ENCODE data around the gene FCAR. TPM values are rescaled to one million over a fixed set of nuclear protein-coding genes. Genes with fewer than 3 reads are reported as not detected.
"Not testable (repeated sequence)": the region's sequence is repeated elsewhere in the genome, so short reads cannot be mapped to it uniquely, and the experiment has no call there.

The FCAR gene
- 1 to 10 TPM in 1 of 2 donors, under 1 TPM in 1; 0.59 to 1.5 TPM for total RNA-seq

DNA sequence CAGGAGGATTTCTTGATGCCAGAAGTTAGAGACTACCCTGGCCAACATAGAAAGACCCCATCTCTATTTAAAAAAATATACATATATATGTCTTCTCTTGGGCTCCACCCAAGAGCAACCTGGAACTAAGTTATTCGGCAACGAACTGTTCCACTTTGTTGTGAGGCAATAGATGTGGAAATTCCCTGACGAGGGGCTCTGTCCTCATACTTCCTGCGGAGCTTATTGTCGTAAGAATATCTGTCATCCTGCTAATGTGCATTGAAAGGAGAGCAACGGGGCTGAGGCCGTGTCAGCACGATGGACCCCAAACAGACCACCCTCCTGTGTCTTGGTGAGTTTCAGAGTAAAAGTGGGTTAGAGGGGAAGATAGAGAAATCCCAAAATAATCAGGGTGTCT is at the start of gene FCAR:
TSS of gene FCAR (plus strand) at position 246 of the 400 bp plus-strand sequence. CDS start at position 301, 55 bp downstream.
- TF ChIP-seq, protein P1, sequence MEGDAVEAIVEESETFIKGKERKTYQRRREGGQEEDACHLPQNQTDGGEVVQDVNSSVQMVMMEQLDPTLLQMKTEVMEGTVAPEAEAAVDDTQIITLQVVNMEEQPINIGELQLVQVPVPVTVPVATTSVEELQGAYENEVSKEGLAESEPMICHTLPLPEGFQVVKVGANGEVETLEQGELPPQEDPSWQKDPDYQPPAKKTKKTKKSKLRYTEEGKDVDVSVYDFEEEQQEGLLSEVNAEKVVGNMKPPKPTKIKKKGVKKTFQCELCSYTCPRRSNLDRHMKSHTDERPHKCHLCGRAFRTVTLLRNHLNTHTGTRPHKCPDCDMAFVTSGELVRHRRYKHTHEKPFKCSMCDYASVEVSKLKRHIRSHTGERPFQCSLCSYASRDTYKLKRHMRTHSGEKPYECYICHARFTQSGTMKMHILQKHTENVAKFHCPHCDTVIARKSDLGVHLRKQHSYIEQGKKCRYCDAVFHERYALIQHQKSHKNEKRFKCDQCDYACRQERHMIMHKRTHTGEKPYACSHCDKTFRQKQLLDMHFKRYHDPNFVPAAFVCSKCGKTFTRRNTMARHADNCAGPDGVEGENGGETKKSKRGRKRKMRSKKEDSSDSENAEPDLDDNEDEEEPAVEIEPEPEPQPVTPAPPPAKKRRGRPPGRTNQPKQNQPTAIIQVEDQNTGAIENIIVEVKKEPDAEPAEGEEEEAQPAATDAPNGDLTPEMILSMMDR (IDR thresholded peaks at IDR 0.05), result no peak

DNA sequence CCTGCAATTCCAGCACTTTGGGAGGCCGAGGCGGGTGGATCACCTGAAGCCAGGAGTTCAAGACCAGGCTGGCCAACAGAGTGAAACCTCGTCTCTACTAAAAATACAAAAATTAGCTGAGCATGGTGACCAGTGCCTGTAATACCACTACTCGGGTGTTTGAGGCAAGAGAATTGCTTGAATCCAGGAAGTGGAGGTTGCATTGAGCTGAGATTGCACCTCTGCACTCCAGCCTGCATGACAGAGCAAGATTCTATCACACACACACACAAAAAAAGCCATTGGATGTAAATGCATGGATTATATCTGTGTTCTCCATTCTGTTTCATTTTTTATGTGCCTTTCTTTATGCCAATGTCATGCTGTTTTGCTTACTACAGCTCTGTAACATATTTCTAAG is 49.6 kb upstream of the FCAR start:
- not testable (repeated sequence) for H3K9me3 ChIP-seq; H3K27me3 ChIP-seq; H3K4me1 ChIP-seq; DNase-seq (ENCODE audit: low spot score); H3K4me3 ChIP-seq; H3K27ac ChIP-seq; H3K36me3 ChIP-seq

More for the DNA sequence above, at the start of gene FCAR:
- Histone ChIP-seq H3K27ac (no peak within 1 kb of the TSS), H3K27me3 (no peaks in the 10 kb centered on the region), H3K9me3 (no peaks in the 10 kb centered on the region), H3K36me3 (no peaks in the 10 kb centered on the region), H3K4me1 (no peaks in the 10 kb centered on the region), H3K4me3 (no peak within 1 kb of the TSS)
- DNase-seq (ENCODE audit: low spot score), result no peak

DNA sequence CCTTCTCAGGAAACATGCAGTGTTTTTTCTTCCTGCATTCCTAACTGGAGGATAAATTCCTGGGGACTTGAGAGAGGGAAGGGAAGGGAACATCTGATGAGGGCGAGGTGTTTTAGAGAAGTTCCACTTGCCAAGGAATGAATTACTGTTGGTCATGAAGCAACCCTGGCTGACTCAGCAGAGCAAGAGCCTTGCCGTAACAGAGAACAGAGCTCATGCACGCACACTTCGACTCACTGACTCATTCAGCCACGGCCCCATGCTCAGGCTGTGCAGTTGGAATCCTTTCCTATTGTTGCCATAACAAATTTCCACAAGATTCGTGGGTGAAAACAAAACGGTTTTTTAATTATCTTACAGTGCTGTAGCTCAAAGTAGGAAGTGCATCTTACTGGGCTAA is 48.7 kb upstream of the FCAR start:
- H3K4me1 ChIP-seq; H3K4me3 ChIP-seq; H3K9me3 ChIP-seq; H3K27ac ChIP-seq; H3K36me3 ChIP-seq; DNase-seq (ENCODE audit: low spot score); H3K27me3 ChIP-seq: not testable (repeated sequence)

- not testable (repeated sequence) for DNase-seq (ENCODE audit: low spot score); H3K27me3 ChIP-seq; H3K9me3 ChIP-seq; H3K36me3 ChIP-seq; H3K4me1 ChIP-seq; H3K4me3 ChIP-seq; H3K27ac ChIP-seq
Measured at GRCh38 chr19:54828064-54828463, 46.0 kb upstream of the FCAR start.

DNA sequence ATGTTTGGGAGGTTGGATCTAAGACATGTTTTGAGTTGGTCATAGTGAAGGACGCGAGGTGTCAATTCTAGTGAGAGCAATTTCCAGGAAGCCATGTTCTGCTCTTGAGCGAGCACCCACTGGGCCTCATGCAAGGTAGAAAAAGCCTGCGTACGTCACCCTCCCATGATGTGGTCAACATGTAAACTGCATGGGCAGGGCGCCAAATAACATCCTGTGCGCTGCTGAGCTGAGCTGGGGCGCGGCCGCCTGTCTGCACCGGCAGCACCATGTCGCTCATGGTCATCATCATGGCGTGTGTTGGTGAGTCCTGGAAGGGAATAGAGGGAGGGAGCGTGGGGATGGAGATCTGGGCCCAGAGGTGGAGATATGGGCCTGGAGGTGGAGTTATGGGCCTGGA is 41.5 kb upstream of the FCAR start, which contains the start of gene KIR2DS4:
TSS of gene KIR2DS4 (plus strand) at position 181 of the 400 bp plus-strand sequence.
- H3K4me1 ChIP-seq; DNase-seq (ENCODE audit: low spot score); H3K27me3 ChIP-seq; H3K4me3 ChIP-seq; H3K36me3 ChIP-seq; H3K27ac ChIP-seq; H3K9me3 ChIP-seq: not testable (repeated sequence)

GRCh38 chr19:54835126-54835525 is 38.9 kb upstream of the FCAR start:
- H3K27me3 ChIP-seq; H3K27ac ChIP-seq; DNase-seq (ENCODE audit: low spot score); H3K9me3 ChIP-seq; H3K36me3 ChIP-seq; H3K4me1 ChIP-seq; H3K4me3 ChIP-seq: not testable (repeated sequence)

DNA sequence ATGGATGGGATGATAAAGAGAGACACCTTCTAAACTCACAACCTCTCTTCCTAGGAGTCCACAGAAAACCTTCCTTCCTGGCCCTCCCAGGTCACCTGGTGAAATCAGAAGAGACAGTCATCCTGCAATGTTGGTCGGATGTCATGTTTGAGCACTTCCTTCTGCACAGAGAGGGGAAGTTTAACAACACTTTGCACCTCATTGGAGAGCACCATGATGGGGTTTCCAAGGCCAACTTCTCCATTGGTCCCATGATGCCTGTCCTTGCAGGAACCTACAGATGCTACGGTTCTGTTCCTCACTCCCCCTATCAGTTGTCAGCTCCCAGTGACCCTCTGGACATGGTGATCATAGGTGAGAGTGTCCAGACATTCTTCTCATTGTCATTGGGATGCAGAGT is 36.5 kb upstream of the FCAR start:
- not testable (repeated sequence) for H3K4me1 ChIP-seq; H3K27me3 ChIP-seq; H3K9me3 ChIP-seq; H3K36me3 ChIP-seq; DNase-seq (ENCODE audit: low spot score); H3K4me3 ChIP-seq; H3K27ac ChIP-seq

DNA sequence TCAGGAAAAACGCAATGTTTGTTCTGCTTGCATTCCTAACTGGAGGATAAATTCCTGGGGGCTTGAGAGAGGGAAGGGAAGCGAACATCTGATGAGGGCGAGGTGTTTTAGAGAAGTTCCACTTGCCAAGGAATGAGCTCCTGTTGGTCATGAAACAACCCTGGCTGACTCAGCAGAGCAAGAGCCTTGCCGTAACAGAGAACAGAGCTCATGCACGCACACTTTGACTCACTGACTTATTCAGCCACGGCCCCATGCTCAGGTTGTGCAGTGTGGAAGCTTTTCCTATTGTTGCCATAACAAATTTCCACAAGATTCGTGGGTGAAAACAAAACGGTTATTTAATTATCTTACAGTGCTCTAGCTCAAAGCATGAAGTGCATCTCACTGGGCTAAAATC is 30.9 kb upstream of the FCAR start:
- not testable (repeated sequence) for H3K4me1 ChIP-seq; H3K9me3 ChIP-seq; H3K27me3 ChIP-seq; DNase-seq (ENCODE audit: low spot score); H3K4me3 ChIP-seq; H3K27ac ChIP-seq; H3K36me3 ChIP-seq

- H3K4me1 ChIP-seq; H3K27ac ChIP-seq; H3K4me3 ChIP-seq; DNase-seq (ENCODE audit: low spot score); H3K9me3 ChIP-seq; H3K36me3 ChIP-seq; H3K27me3 ChIP-seq: not testable (repeated sequence)
Measured at GRCh38 chr19:54850061-54850640, 23.9 kb upstream of the FCAR start, which contains the start of gene KIR3DL2. Gene KIR3DL2, plus strand, starts transcription at chr19:54850443. Its CDS starts 33 bp downstream, at chr19:54850476.

DNA sequence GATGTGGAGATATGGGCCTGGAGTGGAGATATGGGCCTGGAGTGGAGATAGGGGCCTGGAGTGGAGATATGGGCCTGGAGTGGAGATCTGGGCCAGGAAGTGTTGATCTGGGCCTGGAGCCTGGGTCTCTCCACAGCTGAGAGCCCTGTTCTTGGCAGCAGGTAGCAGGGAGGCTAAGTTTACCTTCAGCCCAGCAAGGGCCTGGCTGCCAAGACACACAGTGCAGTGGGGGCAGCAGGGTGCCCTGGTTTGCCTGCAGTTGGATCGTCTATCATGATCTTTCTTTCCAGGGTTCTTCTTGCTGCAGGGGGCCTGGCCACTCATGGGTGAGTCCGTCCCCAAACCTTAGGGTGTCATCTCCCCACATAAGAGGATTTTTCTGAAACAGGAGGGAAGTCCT is 23.1 kb upstream of the FCAR start:
- H3K4me1 ChIP-seq, result no peaks in the 10 kb centered on the region
- TF ChIP-seq, protein P1 (IDR thresholded peaks at IDR 0.05), result no peak
- H3K9me3 ChIP-seq, result no peaks in the 10 kb centered on the region
- H3K27ac ChIP-seq, result no peak overlapping the region
- no peak overlapping the region for H3K4me3 ChIP-seq
- H3K27me3 ChIP-seq, result no peaks in the 10 kb centered on the region
- H3K36me3 ChIP-seq, result no peaks in the 10 kb centered on the region
- no peak for DNase-seq (ENCODE audit: low spot score)

All from right atrium auricular region (tissue), 2 donors.